Stomach (tissue), 9 donors: ENCODE measurements around the gene FSTL4. TPM values are rescaled to one million over a fixed set of nuclear protein-coding genes. Genes with fewer than 3 reads are reported as not detected.

Source experiments
- DNase-seq, 2 donors: peaks; one replicate each; pipeline versions ENCODE4 v3.0.0 to v3.0.0-alpha.2; 2013 to 2019
- H3K27ac ChIP-seq, 5 donors: fragments of 200-600 bp in 4 of 5; sonication (generic) in 4 of 5; one replicate each; pipeline ENCODE4 v1.5.1; 2013 to 2019; ENCODE audit warnings: mild to moderate bottlenecking in 1 of 5, moderate library complexity in 1 of 5
- H3K27me3 ChIP-seq, 3 donors: fragments of 200-600 bp; sonication (generic); one replicate each; pipeline ENCODE4 v1.5.1; 2017 to 2019; ENCODE audit warnings: mixed run types in 1 of 3
- H3K36me3 ChIP-seq, 4 donors: fragments of 200-600 bp; sonication (generic); 1 replicate in 3 of 4; 2 replicates in 1 of 4; pipeline ENCODE4 v1.5.1; 2016 to 2019
- H3K4me1 ChIP-seq, 4 donors: fragments of 200-600 bp; sonication (generic); one replicate each; pipeline ENCODE4 v1.5.1; 2016 to 2019
- H3K4me3 ChIP-seq, 4 donors: fragments of 200-600 bp; sonication (generic) in 3 of 4; one replicate each; pipeline ENCODE4 v1.5.1; 2016 to 2019; ENCODE audit warnings: mild to moderate bottlenecking in 1 of 4
- H3K9me3 ChIP-seq, 4 donors: fragments of 200-600 bp; sonication (generic); one replicate each; pipeline ENCODE4 v1.5.1; 2016 to 2019
- EP300 ChIP-seq: sonication (generic); formaldehyde crosslinking; IDR thresholded peaks from one replicate; pipeline ENCODE4 v1.6.1; 2017; ENCODE audit warnings: antibody characterized with exemption
- POLR2A ChIP-seq, 4 donors: fragments of 450-650 bp; IDR thresholded peaks; one replicate each; pipeline ENCODE4 v1.6.1; 2016; ENCODE audit warnings: antibody characterized with exemption in 4 of 4, control low read depth in 2 of 4, mild to moderate bottlenecking in 1 of 4, moderate library complexity in 1 of 4
- POLR2AphosphoS5 ChIP-seq, 3 donors: sonication (generic); formaldehyde crosslinking; IDR thresholded peaks; one replicate each; pipeline ENCODE4 v1.6.1; 2016; ENCODE audit warnings: antibody characterized with exemption in 3 of 3
- WGBS, 5 donors: extraction: QIAGEN DNeasy Blood & Tissue Kit in 3 of 5; methylation state at CpG; one replicate each; pipeline versions ENCODE4 v1.1.5 to v1.1.7; 2013 to 2018; 5-methylcytosine and 5-hydroxymethylcytosine counted together
- intact Hi-C: fragments of 100-400 bp; cut with DNase I; formaldehyde crosslinking; loops from one replicate; pipeline ENCODE4 v1.15.1; 2023; ENCODE audit warnings: low total_unique reads
- polyA plus RNA-seq, 3 donors: library from polyadenylated mRNA; stranded (reverse); fragments of 200-250 nt; gene quantifications; one replicate each; pipeline ENCODE4 v1.2.3, GENCODE V29; 2013
- total RNA-seq, 5 donors: library from RNA; depleted of rRNA; stranded (reverse); fragments of >200 nt; gene quantifications; one replicate each; pipeline versions ENCODE4 v1.1.0 to v1.2.3, GENCODE V29; 2014 to 2016
- TF ChIP-seq, protein P1 (sequence below), 7 experiments: fragments of 450-650 bp in 4 of 7; fragments of 200-600 bp in 3 of 7; sonication (generic) in 3 of 7; IDR thresholded peaks; one replicate each; pipeline ENCODE4 v1.5.1; 2016 to 2019; ENCODE audit warnings: antibody characterized with exemption in 7 of 7, control low read depth in 2 of 7, mild to moderate bottlenecking in 1 of 7
- donor health status: healthy with polysubstance abuse.
- donor health status: Bipolar disorder and iron deficiency.
- donor health status: healthy.

FSTL4 gene
- total and polyA plus RNA-seq, 8 donors, result 0.37 to 0.55 TPM; not detected in 6

DNA sequence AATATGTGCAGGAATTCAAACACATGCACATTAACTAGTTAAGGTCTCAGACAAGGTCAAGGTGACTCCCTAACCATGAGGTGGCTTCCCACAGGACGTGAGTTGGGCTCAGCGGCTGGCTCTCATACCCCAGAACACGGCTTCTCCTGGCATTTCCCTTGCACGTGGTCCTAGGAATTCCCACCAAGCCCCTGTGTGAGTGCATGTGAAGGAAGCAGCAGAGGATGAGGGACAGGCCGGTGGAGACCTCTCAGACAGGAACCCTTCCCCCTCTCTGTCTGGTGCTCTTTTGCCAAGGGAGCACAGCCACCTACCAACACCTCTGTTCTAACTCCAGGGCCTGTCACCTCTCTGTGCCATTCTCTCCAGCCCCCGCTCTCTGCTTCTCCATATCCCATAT, 271.0 kb downstream of the FSTL4 start:
- WGBS, 5 donors, result 72 to 83% (median 79%) methylated on average over 6 of the region's 6 CpGs
- peak in 1 of 2 donors; percentile 32 for DNase-seq
- peaks cover 0 to 9% (median 0%) of the 10 kb centered on the region in 3 donors for H3K27me3 ChIP-seq
- no peaks in the 10 kb centered on the region for H3K36me3 ChIP-seq
- intact Hi-C loops, result no loop called here
- TF ChIP-seq EP300 (no peak), POLR2AphosphoS5 (IDR thresholded peaks at IDR 0.05) (no peak), POLR2A (IDR thresholded peaks at IDR 0.05) (no peak)
- TF ChIP-seq, protein P1, sequence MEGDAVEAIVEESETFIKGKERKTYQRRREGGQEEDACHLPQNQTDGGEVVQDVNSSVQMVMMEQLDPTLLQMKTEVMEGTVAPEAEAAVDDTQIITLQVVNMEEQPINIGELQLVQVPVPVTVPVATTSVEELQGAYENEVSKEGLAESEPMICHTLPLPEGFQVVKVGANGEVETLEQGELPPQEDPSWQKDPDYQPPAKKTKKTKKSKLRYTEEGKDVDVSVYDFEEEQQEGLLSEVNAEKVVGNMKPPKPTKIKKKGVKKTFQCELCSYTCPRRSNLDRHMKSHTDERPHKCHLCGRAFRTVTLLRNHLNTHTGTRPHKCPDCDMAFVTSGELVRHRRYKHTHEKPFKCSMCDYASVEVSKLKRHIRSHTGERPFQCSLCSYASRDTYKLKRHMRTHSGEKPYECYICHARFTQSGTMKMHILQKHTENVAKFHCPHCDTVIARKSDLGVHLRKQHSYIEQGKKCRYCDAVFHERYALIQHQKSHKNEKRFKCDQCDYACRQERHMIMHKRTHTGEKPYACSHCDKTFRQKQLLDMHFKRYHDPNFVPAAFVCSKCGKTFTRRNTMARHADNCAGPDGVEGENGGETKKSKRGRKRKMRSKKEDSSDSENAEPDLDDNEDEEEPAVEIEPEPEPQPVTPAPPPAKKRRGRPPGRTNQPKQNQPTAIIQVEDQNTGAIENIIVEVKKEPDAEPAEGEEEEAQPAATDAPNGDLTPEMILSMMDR (IDR thresholded peaks at IDR 0.05), result no peak
- H3K9me3 ChIP-seq, result no peaks in the 10 kb centered on the region
- H3K4me3 ChIP-seq, result no peak overlapping the region
- no peaks in the 10 kb centered on the region for H3K4me1 ChIP-seq
- no peak overlapping the region for H3K27ac ChIP-seq

DNA sequence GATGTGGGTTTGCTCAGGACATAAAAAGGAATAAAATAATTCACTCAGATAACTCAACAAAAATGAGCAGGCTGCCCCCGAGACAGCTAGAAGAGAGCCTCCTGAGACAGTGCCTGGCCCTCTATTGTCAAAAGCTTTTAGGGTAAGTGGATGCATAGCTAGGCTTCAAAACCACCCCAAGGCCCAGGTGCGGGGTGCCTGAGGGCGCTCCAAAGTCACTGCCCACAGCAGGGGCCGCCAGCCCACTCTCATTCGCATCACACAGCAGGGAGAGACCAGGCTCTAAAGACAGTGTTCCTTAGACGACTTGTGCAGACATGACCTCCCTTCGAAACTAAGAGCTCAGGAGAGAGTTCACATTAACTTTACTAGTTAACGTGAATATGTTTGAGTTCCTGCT, 271.5 kb downstream of the FSTL4 start:
- H3K27me3 ChIP-seq, result peaks cover 0 to 9% (median 0%) of the 10 kb centered on the region in 3 donors
- 86 to 93% (median 87%) methylated on average over 8 of the region's 8 CpGs for WGBS, 5 donors
- no peaks in the 10 kb centered on the region for H3K4me1 ChIP-seq
- no peaks in the 10 kb centered on the region for H3K36me3 ChIP-seq
- TF ChIP-seq, protein P1 (IDR thresholded peaks at IDR 0.05), result no peak
- TF ChIP-seq POLR2A (IDR thresholded peaks at IDR 0.05) (no peak), POLR2AphosphoS5 (IDR thresholded peaks at IDR 0.05) (no peak)
- no peak for DNase-seq
- intact Hi-C loops, result no loop called here
- H3K4me3 ChIP-seq, result no peak overlapping the region
- no peak overlapping the region for H3K27ac ChIP-seq
- no peaks in the 10 kb centered on the region for H3K9me3 ChIP-seq

DNA sequence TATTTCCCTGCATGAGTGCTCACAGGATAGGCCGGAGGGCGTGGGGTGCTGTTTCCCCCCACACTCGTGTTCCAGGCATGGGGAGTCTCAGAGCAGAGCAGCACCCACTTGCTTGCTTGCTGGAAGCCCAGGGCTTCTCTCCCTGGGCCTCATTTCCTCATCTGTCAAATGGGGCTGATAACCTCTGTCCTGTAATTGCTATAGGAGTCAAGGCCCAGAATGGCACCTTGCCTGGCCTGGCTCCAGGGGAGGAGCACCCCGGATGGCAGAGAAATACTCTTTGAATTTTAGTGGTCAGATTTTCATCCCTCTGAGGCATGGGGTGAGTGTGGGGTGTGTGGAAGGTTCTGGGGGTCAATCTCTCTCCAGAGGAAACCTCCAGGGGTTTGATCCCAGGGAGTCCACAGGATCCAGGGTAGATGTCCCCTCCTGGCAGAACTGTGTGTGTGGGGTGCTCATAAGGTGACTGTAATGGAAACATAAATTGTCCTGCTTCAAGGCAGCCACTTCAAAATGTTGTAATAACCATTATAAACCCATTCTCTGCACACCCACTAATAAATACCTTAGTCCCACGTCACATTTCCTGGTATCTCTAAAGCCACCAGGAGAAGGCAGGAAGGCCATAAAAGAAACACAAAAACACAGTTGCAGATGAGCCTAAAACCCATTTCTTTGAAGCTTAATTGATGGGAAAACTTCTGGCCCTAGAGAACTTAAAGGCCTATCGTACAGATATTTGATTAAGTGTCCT, 272.2 kb downstream of the FSTL4 start:
- TF ChIP-seq POLR2A (IDR thresholded peaks at IDR 0.05), result no peak
- no peak for TF ChIP-seq EP300
- TF ChIP-seq, protein P1 (IDR thresholded peaks at IDR 0.05), result no peak
- TF ChIP-seq POLR2AphosphoS5 (IDR thresholded peaks at IDR 0.05), result no peak
- intact Hi-C loops, result no loop called here
- Histone ChIP-seq H3K9me3 (no peaks in the 10 kb centered on the region), H3K27me3 (peaks cover 0 to 9% (median 0%) of the 10 kb centered on the region in 3 donors), H3K4me3 (no peak overlapping the region), H3K36me3 (no peaks in the 10 kb centered on the region), H3K4me1 (no peaks in the 10 kb centered on the region), H3K27ac (no peak overlapping the region)
- WGBS, 5 donors, result 77 to 80% (median 79%) methylated on average over 6 of the region's 6 CpGs
- DNase-seq, result no peak

DNA sequence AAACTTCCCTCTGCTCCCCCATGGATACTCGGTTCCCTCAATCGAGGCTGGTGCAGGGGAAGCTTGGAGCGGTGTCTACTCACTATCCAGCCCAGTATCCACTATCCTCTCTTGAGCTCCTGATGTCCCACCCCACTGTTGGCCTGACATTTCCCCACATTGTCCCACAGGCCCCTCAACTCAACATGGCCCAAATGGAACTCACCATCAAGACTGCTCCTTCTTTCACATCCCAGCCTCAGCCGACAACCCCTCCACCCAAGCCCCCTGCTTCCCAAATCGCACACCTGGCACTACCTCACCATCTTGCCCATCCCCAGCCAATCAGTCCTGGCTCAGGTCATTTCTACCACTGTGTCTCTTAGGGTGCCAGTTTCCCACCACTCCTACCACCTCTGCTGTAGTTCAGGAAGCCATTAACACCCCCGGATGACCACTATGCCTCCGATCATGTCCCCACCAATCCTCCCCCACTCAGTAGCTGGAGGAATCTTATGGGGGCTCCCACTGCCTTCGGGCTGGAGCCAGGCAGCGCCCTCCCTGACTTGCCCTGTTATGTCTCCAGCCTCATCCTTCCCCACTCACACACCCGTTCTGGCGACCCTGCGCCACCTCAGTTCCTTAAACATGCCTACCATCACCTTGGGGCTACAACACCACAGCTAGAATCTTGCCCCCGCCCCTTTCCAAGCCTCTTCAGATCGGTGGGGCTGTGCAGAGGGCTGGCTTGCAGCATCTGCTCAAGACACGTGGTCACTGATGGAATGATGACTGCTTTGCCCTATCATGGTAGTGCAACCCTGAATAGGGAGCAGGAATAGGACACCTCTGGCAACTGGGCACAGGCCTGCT, 273.6 kb downstream of the FSTL4 start:
- peaks cover 0 to 9% (median 0%) of the 10 kb centered on the region in 3 donors for H3K27me3 ChIP-seq
- WGBS, 5 donors, result 90 to 94% (median 93%) methylated on average over 14 to 15 of the region's 15 CpGs
- H3K4me3 ChIP-seq, result no peak overlapping the region

More for the DNA sequence above, 273.6 kb downstream of the FSTL4 start:
- H3K36me3 ChIP-seq, result no peaks in the 10 kb centered on the region
- no peak overlapping the region for H3K27ac ChIP-seq
- intact Hi-C loops, result no loop called here
- no peaks in the 10 kb centered on the region for H3K4me1 ChIP-seq
- DNase-seq, result no peak
- H3K9me3 ChIP-seq, result no peaks in the 10 kb centered on the region
- TF ChIP-seq POLR2A (IDR thresholded peaks at IDR 0.05) (no peak), EP300 (no peak), POLR2AphosphoS5 (IDR thresholded peaks at IDR 0.05) (no peak)
- TF ChIP-seq, protein P1 (IDR thresholded peaks at IDR 0.05), result no peak
